ENCODE measurements around the gene SPA17.

Gene SPA17

GRCh38 chr11:124727474-124727873, 53.8 kb downstream of the SPA17 start:
- no peak overlapping the region for H3K27ac ChIP-seq

GRCh38 chr11:124728134-124728533, 54.4 kb downstream of the SPA17 start:
- DNase-seq (ENCODE audit: low spot score) = no peak
- no peak for TF ChIP-seq CTCF (IDR thresholded peaks at IDR 0.05)
- no peak overlapping the region for H3K27ac ChIP-seq
- H3K4me3 ChIP-seq = no peak overlapping the region

More at GRCh38 chr11:124727474-124727873, 53.8 kb downstream of the SPA17 start:
- DNase-seq (ENCODE audit: low spot score) = no peak
- TF ChIP-seq CTCF (IDR thresholded peaks at IDR 0.05) = no peak
- no peak overlapping the region for H3K4me3 ChIP-seq

GRCh38 chr11:124729571-124729970, 55.9 kb downstream of the SPA17 start:
- no peak overlapping the region for H3K4me3 ChIP-seq
- DNase-seq (ENCODE audit: low spot score) = no peak
- H3K27ac ChIP-seq = no peak overlapping the region
- no peak for TF ChIP-seq CTCF (IDR thresholded peaks at IDR 0.05)

GRCh38 chr11:124732230-124732629, 58.5 kb downstream of the SPA17 start:
- Histone ChIP-seq H3K27ac (no peak overlapping the region), H3K4me3 (no peak overlapping the region)
- TF ChIP-seq CTCF (IDR thresholded peaks at IDR 0.05) = no peak
- DNase-seq (ENCODE audit: low spot score) = no peak

- DNase-seq (ENCODE audit: low spot score) = no peak
- Histone ChIP-seq H3K27ac (peak overlapping the region; percentile 39 to 63), H3K4me3 (no peak overlapping the region)
- TF ChIP-seq CTCF (IDR thresholded peaks at IDR 0.05) = no peak
Measured at GRCh38 chr11:124736736-124737135, 63.0 kb downstream of the SPA17 start.

GRCh38 chr11:124737638-124738305, 64.1 kb downstream of the SPA17 start:
- Histone ChIP-seq H3K4me3 (no peak overlapping the region), H3K27ac (peak overlapping the region in 1 of 2 donors; percentile 17)
- TF ChIP-seq CTCF (IDR thresholded peaks at IDR 0.05) = no peak
- DNase-seq (ENCODE audit: low spot score) = no peak

GRCh38 chr11:124738713-124739478, 65.2 kb downstream of the SPA17 start:
- TF ChIP-seq CTCF (IDR thresholded peaks at IDR 0.05) = no peak
- peak overlapping the region; percentile 74 for H3K4me3 ChIP-seq
- no peak for DNase-seq (ENCODE audit: low spot score)
- peak overlapping the region; percentile 48 to 78 for H3K27ac ChIP-seq

Data from coronary artery (tissue), 2 donors.